Heart right ventricle (tissue), 16 donors: ENCODE results near the gene PTPRD. TPM values are rescaled to one million over a fixed set of nuclear protein-coding genes. Genes with fewer than 3 reads are reported as not detected.
A peak's percentile ranks its signal among the peaks of the same experiment; 100 is the strongest.

Experiments used
- ATAC-seq, 8 donors: fragments of 200-7000 bp; cut with Tn5 transposase; one replicate each; pipeline ENCODE4 v1.9.1; 2020; ENCODE audit warnings: mild to moderate bottlenecking in 8 of 8, moderate library complexity in 8 of 8, moderate number of reproducible peaks in 1 of 8
- DNase-seq, 2 donors: peaks; one replicate each; pipeline ENCODE4 v3.0.0-alpha.2; 2020
- H3K27ac ChIP-seq, 10 donors: fragments of 200-600 bp; sonication (generic) in 2 of 10; one replicate each; pipeline versions ENCODE4 v1.5.0 to v1.8.0; 2020 to 2022; ENCODE audit warnings: mild to moderate bottlenecking in 3 of 10
- H3K27me3 ChIP-seq, 7 donors: fragments of 200-600 bp; one replicate each; pipeline ENCODE4 v1.8.0; 2021 to 2022; ENCODE audit warnings: mild to moderate bottlenecking in 2 of 7
- H3K36me3 ChIP-seq, 9 donors: fragments of 200-600 bp; sonication (generic) in 1 of 9; one replicate each; pipeline versions ENCODE4 v1.5.0 to v1.8.0; 2020 to 2022; ENCODE audit warnings: mild to moderate bottlenecking in 2 of 9
- H3K4me1 ChIP-seq, 9 donors: fragments of 200-600 bp; sonication (generic) in 1 of 9; one replicate each; pipeline versions ENCODE4 v1.5.0 to v1.8.0; 2020 to 2022; ENCODE audit warnings: mild to moderate bottlenecking in 4 of 9
- H3K4me3 ChIP-seq, 10 donors: fragments of 200-600 bp; sonication (generic) in 2 of 10; one replicate each; pipeline versions ENCODE4 v1.5.0 to v1.8.0; 2020 to 2022; ENCODE audit warnings: mild to moderate bottlenecking in 7 of 10, moderate library complexity in 2 of 10
- H3K9me3 ChIP-seq, 11 donors: fragments of 200-600 bp in 10 of 11; sonication (generic) in 2 of 11; one replicate each; pipeline versions ENCODE4 v1.5.0 to v1.8.0; 2013 to 2022; ENCODE audit warnings: mild to moderate bottlenecking in 2 of 11, control low read depth in 1 of 11, moderate library complexity in 1 of 11
- CTCF ChIP-seq, 9 donors: fragments of 200-600 bp; sonication (generic) in 2 of 9; IDR thresholded peaks; one replicate each; pipeline versions ENCODE4 v1.5.0 to v1.8.0; 2021 to 2022; ENCODE audit warnings: antibody characterized with exemption in 9 of 9, mild to moderate bottlenecking in 5 of 9, moderate library complexity in 1 of 9
- WGBS, 2 donors: extraction: QIAGEN DNeasy Blood & Tissue Kit; methylation state at CpG; one replicate each; pipeline ENCODE4 v1.1.7; 2013; ENCODE audit warnings: inconsistent platforms in 1 of 2; 5-methylcytosine and 5-hydroxymethylcytosine counted together
- intact Hi-C, 10 donors: fragments of 100-400 bp; cut with DNase I; formaldehyde crosslinking; loops; one replicate each; pipeline versions ENCODE4 v1.11.1 to v1.14.2; 2022
- polyA plus RNA-seq, 2 donors: library from polyadenylated mRNA; stranded (reverse); fragments of 200-250 nt; gene quantifications; one replicate each; pipeline ENCODE4 v1.2.3, GENCODE V29; 2013
- total RNA-seq, 10 donors: library from RNA; stranded (reverse); fragmentation: NEBNext Ultra II Directional in 3 of 10; extraction: Animal tissue kit (Norgen Biotek cat#: 25700) in 3 of 10; gene quantifications; one replicate each; pipeline versions ENCODE4 v1.2.1 to v1.2.4, GENCODE V29; 2021 to 2023
- donor health status: Arrhythmogenic right ventricular cardiomyopathy.
- donor health status: ischemic (EF 13 %, LVEDD 7.1; RV severe dilation, severe dysfunction).
- donor health status: healthy with polysubstance abuse.
- donor health status: DM: no; HTN: yes; CAD: no.
- donor health status: DM: no; HTN: no; CAD: no.
- donor health status: ischemic (EF 25% LVEDD 6.9; RV normal size, moderate dysfunction).
- donor health status: ischemic (EF 25% LVEDD 5.7; RV mildly dilated, moderate dysfunction).
- donor health status: healthy.
- donor health status: DM: yes; HTN: yes; CAD: no.
- donor health status: Ischemic cardiomyopathy.
- donor health status: ischemic (EF 35%, LVEDD 5.7; RV mildly dilated, moderate dysfunction).
- donor health status: nonischemic (EF 11% LVEDD 7.7; RV severe dilation, severe dysfunction).
- donor health status: DM: yes; HTN: yes; CAD: no.
- donor health status: PGD.
- donor health status: ischemic (EF 29% LVEDD 5.4; RV normal size, mild dysfunction).
- donor health status: nonischemic (EF 23%, LVEDD 6.1; RV moderate dilation, normal function).

Gene PTPRD
- total and polyA plus RNA-seq, 12 donors: 1.4 to 25.2 (median 13.0) TPM

GRCh38 chr9:9951556-9952160, 661.1 kb downstream of the PTPRD start:
- H3K36me3 ChIP-seq: no peaks in the 10 kb centered on the region
- H3K27me3 ChIP-seq: no peaks in the 10 kb centered on the region
- peaks cover 0 to 3% (median 0%) of the 10 kb centered on the region in 9 donors for H3K4me1 ChIP-seq
- ATAC-seq (peak in 1 of 8 donors; percentile 17), DNase-seq (no peak)
- no peak overlapping the region for H3K4me3 ChIP-seq
- 64 to 67% methylated on average over 3 of the region's 3 CpGs for WGBS, 2 donors
- H3K27ac ChIP-seq: no peak overlapping the region
- no peak for TF ChIP-seq CTCF (IDR thresholded peaks at IDR 0.05)
- H3K9me3 ChIP-seq: no peaks in the 10 kb centered on the region
- intact Hi-C loops: no loop called here

- intact Hi-C loops: no loop called here
- Histone ChIP-seq H3K9me3 (no peaks in the 10 kb centered on the region), H3K4me3 (no peak overlapping the region), H3K27ac (no peak overlapping the region), H3K4me1 (peaks cover 0 to 3% (median 0%) of the 10 kb centered on the region in 9 donors), H3K27me3 (no peaks in the 10 kb centered on the region), H3K36me3 (no peaks in the 10 kb centered on the region)
- no peak for DNase-seq
- peak in 3 of 8 donors; percentile 75 to 91 (median 80) for ATAC-seq
- TF ChIP-seq CTCF (IDR thresholded peaks at IDR 0.05): no peak
- WGBS, 2 donors: 39 to 57% methylated on average over 1 of the region's 1 CpG
Measured at GRCh38 chr9:9950813-9951212, 662.0 kb downstream of the PTPRD start.

- peaks cover 0 to 3% (median 0%) of the 10 kb centered on the region in 9 donors for H3K4me1 ChIP-seq
- no peaks in the 10 kb centered on the region for H3K9me3 ChIP-seq
- no peaks in the 10 kb centered on the region for H3K36me3 ChIP-seq
- WGBS, 2 donors: 8 to 20% methylated on average over 4 of the region's 4 CpGs
- no peak overlapping the region for H3K27ac ChIP-seq
- intact Hi-C loops: no loop called here
- no peak for TF ChIP-seq CTCF (IDR thresholded peaks at IDR 0.05)
- H3K27me3 ChIP-seq: no peaks in the 10 kb centered on the region
- ATAC-seq: peak in 3 of 8 donors; percentile 28 to 73 (median 51)
- DNase-seq: no peak
- H3K4me3 ChIP-seq: no peak overlapping the region
Measured at GRCh38 chr9:9949978-9950377, 662.8 kb downstream of the PTPRD start.

GRCh38 chr9:9949368-9949767, 663.4 kb downstream of the PTPRD start:
- H3K4me1 ChIP-seq: peaks cover 0 to 3% (median 0%) of the 10 kb centered on the region in 9 donors
- WGBS, 2 donors: 73 to 77% methylated on average over 4 of the region's 4 CpGs
- intact Hi-C loops: no loop called here
- no peak for DNase-seq
- no peak overlapping the region for H3K27ac ChIP-seq
- no peaks in the 10 kb centered on the region for H3K27me3 ChIP-seq
- H3K36me3 ChIP-seq: no peaks in the 10 kb centered on the region
- no peaks in the 10 kb centered on the region for H3K9me3 ChIP-seq
- no peak for TF ChIP-seq CTCF (IDR thresholded peaks at IDR 0.05)
- H3K4me3 ChIP-seq: no peak overlapping the region
- no peak for ATAC-seq
